Prostate gland (tissue), 2 donors: ENCODE measurements around the gene CLBA1. TPM values are rescaled to one million over a fixed set of nuclear protein-coding genes. Genes with fewer than 3 reads are reported as not detected.

Experiments
- DNase-seq: peaks from one replicate; pipeline ENCODE4 v3.0.0-alpha.2; 2019; ENCODE audit warnings: low spot score
- H3K27ac ChIP-seq, 2 donors: fragments of 200-600 bp; sonication (generic); 2 replicates each; pipeline ENCODE4 v1.5.1; 2017 to 2019
- H3K27me3 ChIP-seq: fragments of 200-600 bp; sonication (generic); replicated peaks from 2 replicates; pipeline ENCODE4 v1.5.1; 2019; ENCODE audit not compliant: insufficient read depth
- H3K36me3 ChIP-seq, 2 donors: fragments of 200-600 bp; sonication (generic); 1 replicate in 1 of 2; 2 replicates in 1 of 2; pipeline versions ENCODE4 v1.5.1 to v1.8.1; 2017 to 2019
- H3K4me1 ChIP-seq: fragments of 200-600 bp; sonication (generic); replicated peaks from 2 replicates; pipeline ENCODE4 v1.5.1; 2019
- H3K4me3 ChIP-seq, 2 donors: fragments of 200-600 bp; sonication (generic); 2 replicates each; pipeline ENCODE4 v1.5.1; 2017 to 2019
- H3K9me3 ChIP-seq: fragments of 200-600 bp; sonication (generic); 2 replicates; pipeline ENCODE4 v1.5.1; 2017
- CTCF ChIP-seq, 4 experiments: fragments of 200-600 bp in 2 of 4; fragments of 450-650 bp in 2 of 4; sonication (generic) in 2 of 4; IDR thresholded peaks; 1 replicate in 3 of 4; 2 replicates in 1 of 4; pipeline ENCODE4 v1.5.1; 2016 to 2019; ENCODE audit warnings: antibody characterized with exemption in 4 of 4, mild to moderate bottlenecking in 2 of 4, moderate library complexity in 2 of 4
- POLR2A ChIP-seq: fragments of 450-650 bp; IDR thresholded peaks from one replicate; pipeline ENCODE4 v1.6.1; 2016; ENCODE audit warnings: antibody characterized with exemption, mild to moderate bottlenecking
- POLR2AphosphoS5 ChIP-seq: sonication (generic); formaldehyde crosslinking; IDR thresholded peaks from one replicate; pipeline ENCODE4 v1.6.1; 2017; ENCODE audit warnings: antibody characterized with exemption
- WGBS: methylation state at CpG from one replicate; pipeline ENCODE4 v1.1.5; 2018; 5-methylcytosine and 5-hydroxymethylcytosine counted together
- intact Hi-C: fragments of 100-400 bp; cut with DNase I; formaldehyde crosslinking; loops from one replicate; pipeline ENCODE4 v1.14.2; 2022
- total RNA-seq, 2 donors: library from RNA; depleted of rRNA; stranded (reverse); fragments of >200 nt; gene quantifications; one replicate each; pipeline ENCODE4 v1.1.0, GENCODE V29; 2016

Gene CLBA1
- total RNA-seq, 2 donors from 2014 or later: 15.2 to 19.3 TPM

GRCh38 chr14:104937694-104938365, 47.8 kb upstream of the CLBA1 start:
- Histone ChIP-seq H3K27ac (no peak overlapping the region), H3K36me3 (no peaks in the 10 kb centered on the region), H3K4me3 (no peak overlapping the region), H3K9me3 (no peaks in the 10 kb centered on the region), H3K4me1 (no peaks in the 10 kb centered on the region), H3K27me3 (no peaks in the 10 kb centered on the region)
- DNase-seq: no peak
- WGBS: 80% methylated on average over 11 of the region's 11 CpGs
- TF ChIP-seq POLR2AphosphoS5 (no peak), CTCF (IDR thresholded peaks at IDR 0.05) (no peak), POLR2A (no peak)
- intact Hi-C loops: no loop called here

GRCh38 chr14:104938436-104938835, 47.2 kb upstream of the CLBA1 start:
- Histone ChIP-seq H3K27me3 (no peaks in the 10 kb centered on the region), H3K9me3 (no peaks in the 10 kb centered on the region), H3K36me3 (no peaks in the 10 kb centered on the region), H3K4me3 (no peak overlapping the region), H3K4me1 (no peaks in the 10 kb centered on the region), H3K27ac (no peak overlapping the region)
- whole genome bisulfite sequencing: 76% methylated on average over 2 of the region's 2 CpGs
- no peak for DNase-seq
- intact Hi-C loops: no loop called here
- no peak for TF ChIP-seq CTCF (IDR thresholded peaks at IDR 0.05)
- no peak for TF ChIP-seq POLR2AphosphoS5
- no peak for TF ChIP-seq POLR2A

GRCh38 chr14:104938960-104939359, 46.6 kb upstream of the CLBA1 start:
- TF ChIP-seq POLR2A (no peak), POLR2AphosphoS5 (no peak), CTCF (IDR thresholded peaks at IDR 0.05) (no peak)
- H3K27me3 ChIP-seq: no peaks in the 10 kb centered on the region
- no peaks in the 10 kb centered on the region for H3K4me1 ChIP-seq
- no peak overlapping the region for H3K4me3 ChIP-seq
- 100% methylated on average over 1 of the region's 1 CpG for WGBS
- intact Hi-C loops: no loop called here
- no peaks in the 10 kb centered on the region for H3K36me3 ChIP-seq
- DNase-seq: no peak
- no peak overlapping the region for H3K27ac ChIP-seq
- no peaks in the 10 kb centered on the region for H3K9me3 ChIP-seq

GRCh38 chr14:104939666-104940410, 45.8 kb upstream of the CLBA1 start:
- intact Hi-C loops: no loop called here
- DNase-seq: no peak
- TF ChIP-seq CTCF (IDR thresholded peaks at IDR 0.05): no peak
- TF ChIP-seq POLR2AphosphoS5: no peak
- TF ChIP-seq POLR2A: no peak

More at GRCh38 chr14:104939666-104940410, 45.8 kb upstream of the CLBA1 start:
- no peaks in the 10 kb centered on the region for H3K36me3 ChIP-seq
- H3K4me3 ChIP-seq: no peak overlapping the region
- WGBS: 58% methylated on average over 11 of the region's 11 CpGs
- H3K9me3 ChIP-seq: no peaks in the 10 kb centered on the region
- no peaks in the 10 kb centered on the region for H3K27me3 ChIP-seq
- H3K4me1 ChIP-seq: no peaks in the 10 kb centered on the region
- no peak overlapping the region for H3K27ac ChIP-seq
